ENCODE measurements around the gene RPS21. TPM values are rescaled to one million over a fixed set of nuclear protein-coding genes. Genes with fewer than 3 reads are reported as not detected.

RPS21 gene
- total RNA-seq, 2 experiments from 2014 or later: 2,670 to 2,760 TPM

DNA sequence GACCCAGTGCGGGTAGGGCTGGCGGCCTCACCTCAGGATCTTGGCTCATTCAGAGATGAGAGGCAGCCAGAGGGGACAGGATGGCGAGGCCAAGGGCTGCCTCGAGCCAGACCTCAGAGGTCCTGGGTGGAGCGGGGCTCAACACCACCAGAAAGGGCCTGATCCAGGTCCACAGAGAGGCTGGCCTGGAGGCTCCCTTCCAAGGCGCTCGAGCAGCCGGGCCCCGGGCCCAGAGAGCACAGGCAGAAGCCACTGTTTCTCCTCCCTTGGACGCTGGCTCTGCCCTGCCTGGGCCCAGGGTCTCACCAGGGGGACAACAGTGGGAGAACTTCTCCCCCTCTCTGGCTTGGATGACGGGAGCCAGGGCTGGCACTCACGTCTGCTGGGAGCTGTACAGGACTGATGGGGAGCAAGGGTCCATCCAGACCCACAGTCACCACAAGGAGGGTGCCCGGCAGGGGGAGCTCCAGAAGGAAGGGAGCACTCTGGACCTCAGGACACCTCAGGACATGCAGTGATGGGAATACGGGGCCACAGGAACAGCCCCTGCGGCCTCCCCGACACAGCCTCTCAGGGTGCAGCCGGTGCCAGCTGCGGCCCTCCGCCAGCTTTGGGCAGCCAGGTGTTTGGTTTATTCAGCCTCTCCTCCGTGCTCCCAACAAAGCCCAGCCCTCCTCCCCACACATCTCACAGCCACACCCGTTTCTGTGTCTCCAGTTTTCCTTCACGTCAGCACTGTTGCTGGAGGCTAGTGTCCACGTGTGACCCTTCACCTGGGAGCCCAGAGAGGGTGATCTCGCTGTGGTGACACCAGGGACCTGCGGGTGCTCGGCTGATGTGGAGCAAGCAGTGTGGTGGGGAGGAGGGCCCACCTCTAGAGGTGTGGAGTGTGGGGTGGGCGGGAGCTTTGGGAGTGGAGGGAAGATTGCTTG lies 8.7 kb downstream of the RPS21 start:
- Mint-ChIP-seq H3K36me3 (ENCODE audit: low read depth) (peaks cover 6% of the 10 kb centered on the region), H3K4me3 (no peak overlapping the region), H3K27me3 (no peaks in the 10 kb centered on the region), H3K4me1 (ENCODE audit: low read depth) (no peaks in the 10 kb centered on the region), H3K27ac (no peak overlapping the region), H3K9me3 (no peaks in the 10 kb centered on the region)
- ChIA-PET POLR2A (interaction anchor here (0.8 to 1.1 kb wide), 2 partner anchors 9 to 10 kb away, joined by 3 read pairs; partner anchors contain the start of gene RPS21), CTCF (no interaction called here)
- intact Hi-C loops (cut with micrococcal nuclease): no loop called here
- DNase-seq (no peak), ATAC-seq (no peak)
- TF ChIP-seq, protein P1, sequence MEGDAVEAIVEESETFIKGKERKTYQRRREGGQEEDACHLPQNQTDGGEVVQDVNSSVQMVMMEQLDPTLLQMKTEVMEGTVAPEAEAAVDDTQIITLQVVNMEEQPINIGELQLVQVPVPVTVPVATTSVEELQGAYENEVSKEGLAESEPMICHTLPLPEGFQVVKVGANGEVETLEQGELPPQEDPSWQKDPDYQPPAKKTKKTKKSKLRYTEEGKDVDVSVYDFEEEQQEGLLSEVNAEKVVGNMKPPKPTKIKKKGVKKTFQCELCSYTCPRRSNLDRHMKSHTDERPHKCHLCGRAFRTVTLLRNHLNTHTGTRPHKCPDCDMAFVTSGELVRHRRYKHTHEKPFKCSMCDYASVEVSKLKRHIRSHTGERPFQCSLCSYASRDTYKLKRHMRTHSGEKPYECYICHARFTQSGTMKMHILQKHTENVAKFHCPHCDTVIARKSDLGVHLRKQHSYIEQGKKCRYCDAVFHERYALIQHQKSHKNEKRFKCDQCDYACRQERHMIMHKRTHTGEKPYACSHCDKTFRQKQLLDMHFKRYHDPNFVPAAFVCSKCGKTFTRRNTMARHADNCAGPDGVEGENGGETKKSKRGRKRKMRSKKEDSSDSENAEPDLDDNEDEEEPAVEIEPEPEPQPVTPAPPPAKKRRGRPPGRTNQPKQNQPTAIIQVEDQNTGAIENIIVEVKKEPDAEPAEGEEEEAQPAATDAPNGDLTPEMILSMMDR (IDR thresholded peaks at IDR 0.05): no peak

DNA sequence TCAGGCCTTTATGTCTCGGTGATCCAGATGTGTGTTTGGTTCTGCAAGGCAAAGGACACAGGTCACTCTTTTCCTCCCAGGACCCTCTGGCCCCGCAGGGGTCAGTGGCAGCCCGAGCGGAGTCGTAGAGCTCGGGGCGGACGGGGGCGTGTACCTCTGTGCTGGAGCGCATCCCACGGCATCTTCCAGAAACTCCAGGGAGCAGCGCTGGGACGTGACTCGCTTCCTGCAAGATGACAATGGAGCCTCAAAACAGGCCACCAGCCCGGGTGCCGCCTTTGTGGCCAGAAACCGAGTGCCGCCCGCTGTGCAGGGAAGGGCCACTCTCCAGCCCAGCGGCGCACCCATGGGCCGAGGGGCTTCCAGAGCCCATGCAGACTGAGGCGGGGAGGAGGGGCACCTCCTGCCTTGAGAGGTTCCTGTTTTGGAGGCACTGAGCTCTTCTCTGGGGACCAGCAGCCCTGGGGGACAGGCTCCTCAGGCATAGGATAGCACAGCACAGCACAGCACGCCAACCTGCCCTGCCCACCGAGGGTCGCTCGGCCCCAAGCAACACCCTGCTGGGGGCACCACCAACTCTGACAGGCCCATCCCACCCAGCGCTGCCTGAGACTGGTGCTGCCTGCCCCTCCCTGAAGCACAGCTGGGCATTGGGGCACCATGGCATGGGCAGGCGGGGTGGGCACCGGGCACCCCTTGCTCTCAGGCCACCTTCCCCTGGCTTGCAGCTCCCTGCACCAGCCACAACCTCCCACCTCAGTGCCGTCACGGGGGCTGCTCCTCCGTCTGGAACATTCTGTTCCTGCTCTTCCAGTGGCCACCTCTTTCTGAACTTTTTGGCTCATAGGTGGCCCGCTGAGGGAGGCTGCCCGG lies 9.7 kb downstream of the RPS21 start:
- CTCF ChIA-PET: no interaction called here
- peaks cover 6% of the 10 kb centered on the region for H3K36me3 Mint-ChIP-seq (ENCODE audit: low read depth)
- ATAC-seq (no peak), DNase-seq (no peak)
- no peak overlapping the region for H3K4me3 Mint-ChIP-seq
- H3K9me3 Mint-ChIP-seq: no peaks in the 10 kb centered on the region
- TF ChIP-seq, protein P1 (IDR thresholded peaks at IDR 0.05): no peak
- H3K27me3 Mint-ChIP-seq: no peaks in the 10 kb centered on the region
- no peak overlapping the region for H3K27ac Mint-ChIP-seq
- H3K4me1 Mint-ChIP-seq (ENCODE audit: low read depth): no peaks in the 10 kb centered on the region
- POLR2A ChIA-PET: no interaction called here
- intact Hi-C loops (cut with micrococcal nuclease): no loop called here

DNA sequence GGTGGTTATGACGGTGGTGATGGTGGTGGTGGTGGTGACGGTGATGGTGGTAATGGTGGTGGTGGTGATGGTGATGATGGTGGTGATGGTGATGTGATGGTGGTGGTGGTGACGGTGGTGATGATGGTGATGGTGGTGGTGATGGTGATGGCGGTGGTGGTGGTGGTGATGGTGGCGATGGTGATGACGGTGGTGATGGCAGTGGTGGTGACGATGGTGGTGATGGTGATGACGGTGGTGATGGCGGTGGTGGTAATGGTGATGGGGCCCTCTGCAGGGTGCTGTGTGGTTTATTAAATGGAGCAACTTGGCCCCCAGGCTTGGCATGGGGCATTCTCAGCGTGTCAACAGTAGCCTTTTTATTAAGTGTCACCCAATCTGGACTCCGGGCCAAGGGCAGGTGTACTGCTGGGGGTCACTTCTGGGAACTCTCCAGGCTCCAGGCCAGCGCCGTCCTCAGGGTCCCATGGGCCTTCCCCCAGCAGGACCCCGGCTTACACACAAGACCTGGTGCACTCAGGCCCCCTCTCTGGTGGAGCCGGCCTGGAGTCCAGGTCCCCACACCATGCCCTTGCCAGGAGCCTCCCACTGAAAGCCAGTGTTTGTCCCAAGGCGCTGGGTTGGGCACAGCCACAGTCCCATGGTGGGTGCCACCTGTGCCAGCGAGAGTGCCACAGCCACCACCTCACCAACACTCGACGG lies 11.4 kb downstream of the RPS21 start:
- H3K4me1 Mint-ChIP-seq (ENCODE audit: low read depth): no peaks in the 10 kb centered on the region
- H3K27me3 Mint-ChIP-seq: no peaks in the 10 kb centered on the region
- TF ChIP-seq, protein P1 (IDR thresholded peaks at IDR 0.05): no peak
- ATAC-seq (no peak), DNase-seq (no peak)
- ChIA-PET POLR2A (interaction anchor here (4.9 kb wide), 1 partner anchor 9 kb away, joined by 53 read pairs; the partner anchor contains the start of gene RPS21), CTCF (no interaction called here)
- no peak overlapping the region for H3K27ac Mint-ChIP-seq
- H3K36me3 Mint-ChIP-seq (ENCODE audit: low read depth): peaks cover 6% of the 10 kb centered on the region
- no peak overlapping the region for H3K4me3 Mint-ChIP-seq
- intact Hi-C loops (cut with micrococcal nuclease): no loop called here
- no peaks in the 10 kb centered on the region for H3K9me3 Mint-ChIP-seq

DNA sequence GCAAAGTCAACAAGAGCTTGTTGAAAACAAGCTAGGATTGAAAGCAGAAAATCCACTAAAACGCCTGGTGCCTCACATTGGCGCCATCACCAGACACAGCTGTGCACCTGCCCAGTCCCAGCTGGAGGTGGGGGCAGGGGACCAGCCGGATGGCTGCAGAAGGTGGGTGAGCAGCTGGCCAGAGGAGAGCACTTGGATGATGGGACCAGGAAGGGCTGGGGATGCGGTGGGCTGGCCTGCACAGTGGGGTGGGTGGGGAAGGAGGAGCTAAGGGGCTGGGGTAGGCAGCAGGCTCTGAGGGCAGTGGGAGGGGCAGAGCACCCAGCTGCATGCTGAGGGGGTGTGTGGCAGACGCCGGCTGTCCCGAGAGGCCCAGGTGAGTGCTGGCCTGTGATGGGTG lies 13.1 kb downstream of the RPS21 start:
- ChIA-PET POLR2A (interaction anchor here (1.0 to 4.9 kb wide), 2 partner anchors 11 to 222 kb away, joined by 3 to 53 read pairs; partner anchors contain the start of gene RPS21), CTCF (interaction anchor here (0.8 to 1.4 kb wide), 2 partner anchors 17 to 217 kb away, joined by 3 to 5 read pairs; no protein-coding TSS in a partner anchor)
- Mint-ChIP-seq H3K4me1 (ENCODE audit: low read depth) (peaks cover 6% of the 10 kb centered on the region), H3K9me3 (no peaks in the 10 kb centered on the region), H3K4me3 (no peak overlapping the region), H3K36me3 (ENCODE audit: low read depth) (peaks cover 6% of the 10 kb centered on the region), H3K27ac (no peak overlapping the region), H3K27me3 (no peaks in the 10 kb centered on the region)
- DNase-seq (no peak), ATAC-seq (no peak)
- TF ChIP-seq, protein P1 (IDR thresholded peaks at IDR 0.05): no peak
- intact Hi-C loops (cut with micrococcal nuclease): no loop called here
